Measurements from ENCODE around the gene GNGT1.
A peak's percentile ranks its signal among the peaks of the same experiment; 100 is the strongest.

GNGT1 gene

DNA sequence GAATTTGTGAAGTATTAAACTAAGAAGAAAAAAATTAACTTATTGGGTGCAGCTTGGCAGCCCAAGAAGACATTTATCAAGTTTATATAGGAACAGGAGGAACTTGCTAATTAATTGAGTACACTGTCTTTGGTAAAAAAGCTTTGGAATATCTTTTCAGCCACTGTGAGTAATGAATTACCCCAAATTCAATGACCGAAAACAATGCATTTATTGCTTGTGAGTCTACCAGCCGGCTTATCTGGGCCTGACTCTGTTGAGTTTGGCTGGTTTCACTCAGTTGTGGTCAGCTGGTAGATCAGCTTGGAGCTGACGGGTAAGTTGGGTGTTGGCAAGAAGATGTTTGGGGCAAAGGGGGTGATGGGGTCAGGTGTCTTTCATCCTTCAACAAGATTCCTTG is 26.8 kb downstream of the GNGT1 start:
- in situ Hi-C loops (cut with MboI; ENCODE audit: low pct_unique_long_range_greater_than_20kb, low sequenced_read_pairs), result no loop called here
- DNase-seq, result no peak

DNA sequence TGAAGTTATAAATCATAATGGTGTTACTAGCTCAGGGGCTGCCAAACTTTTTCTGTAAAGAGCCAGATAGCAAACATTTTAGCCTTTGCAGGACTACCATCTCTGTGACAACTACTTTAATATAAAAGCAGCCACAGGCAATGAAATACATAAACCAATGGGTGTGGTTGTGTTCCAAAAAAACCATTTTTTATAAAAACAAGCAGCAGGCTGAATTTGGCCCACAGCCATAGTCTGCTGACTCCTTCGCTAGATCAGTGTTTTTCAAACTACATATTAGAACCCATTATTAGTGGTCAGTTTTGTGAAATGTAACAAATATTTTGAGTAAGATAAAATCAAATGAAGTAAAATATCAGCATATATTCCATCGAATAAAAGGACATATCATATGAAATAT is 28.7 kb downstream of the GNGT1 start:
- DNase-seq, result no peak
- in situ Hi-C loops (cut with MboI; ENCODE audit: low pct_unique_long_range_greater_than_20kb, low sequenced_read_pairs), result no loop called here

DNA sequence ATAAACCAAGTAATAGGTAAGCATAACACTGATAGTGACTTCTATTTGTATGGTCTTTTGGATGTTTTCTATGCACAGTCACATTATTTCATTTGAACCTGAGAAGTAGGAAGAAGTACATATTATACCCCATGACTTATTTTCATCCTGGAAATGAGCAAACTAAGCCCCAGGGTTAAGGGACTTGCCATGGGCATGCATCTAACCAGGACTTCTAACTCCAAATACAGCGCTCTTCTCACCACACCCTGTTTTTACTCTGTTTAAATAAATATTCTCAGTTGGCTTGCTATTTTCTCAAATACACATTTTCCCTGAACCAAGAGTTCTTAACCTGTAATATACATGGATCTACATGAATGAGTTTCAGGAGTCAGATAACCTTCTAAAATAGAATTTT is 31.5 kb downstream of the GNGT1 start:
- in situ Hi-C loops (cut with MboI; ENCODE audit: low pct_unique_long_range_greater_than_20kb, low sequenced_read_pairs), result no loop called here
- no peak for DNase-seq

DNA sequence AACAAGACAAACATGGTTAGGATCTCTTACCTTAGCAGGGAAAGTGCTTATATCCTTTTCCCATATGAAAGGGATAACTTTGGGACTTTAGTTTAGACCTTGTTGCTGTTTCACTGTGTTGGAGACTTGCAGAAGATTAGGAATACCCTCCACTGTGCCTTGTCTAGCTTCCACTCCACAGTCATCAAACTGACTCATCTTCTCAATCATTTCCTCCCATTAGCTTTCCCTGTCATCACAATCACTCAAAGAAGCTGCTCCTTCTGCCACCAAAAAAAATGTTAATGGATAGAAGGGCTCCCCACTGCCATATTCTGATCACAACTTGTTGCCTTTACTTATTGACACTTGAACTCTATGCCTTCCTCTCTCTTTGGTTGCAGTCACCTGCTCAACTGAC is 31.9 kb downstream of the GNGT1 start:
- in situ Hi-C loops (cut with MboI; ENCODE audit: low pct_unique_long_range_greater_than_20kb, low sequenced_read_pairs), result no loop called here

GRCh38 chr7:93941945-93942344 is 35.6 kb downstream of the GNGT1 start:
- DNase-seq, result no peak
- in situ Hi-C loops (cut with MboI; ENCODE audit: low pct_unique_long_range_greater_than_20kb, low sequenced_read_pairs), result no loop called here

More for the DNA sequence above, 31.9 kb downstream of the GNGT1 start:
- no peak for DNase-seq

- DNase-seq, result no peak
- in situ Hi-C loops (cut with MboI; ENCODE audit: low pct_unique_long_range_greater_than_20kb, low sequenced_read_pairs), result no loop called here
These were observed 37.6 kb downstream of the GNGT1 start for GRCh38 chr7:93943816-93944540.

DNA sequence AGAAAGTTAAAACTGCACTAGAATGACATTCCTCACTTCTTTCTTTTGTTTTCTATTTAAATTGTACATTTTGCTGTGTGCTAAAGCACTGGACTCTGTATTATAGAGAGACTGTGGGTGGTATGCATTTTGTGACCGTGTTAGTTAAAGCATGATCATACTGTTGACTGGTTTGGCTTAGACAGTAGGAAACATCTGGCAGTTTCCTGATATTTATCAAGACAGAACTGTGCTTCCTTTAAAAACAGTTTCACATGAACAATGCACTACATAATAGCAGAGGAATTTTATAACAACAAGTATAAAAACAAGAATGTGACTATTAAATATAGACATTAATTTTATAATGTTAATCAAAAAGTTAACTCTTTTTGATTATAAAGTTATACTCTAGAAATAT is 38.3 kb downstream of the GNGT1 start:
- in situ Hi-C loops (cut with MboI; ENCODE audit: low pct_unique_long_range_greater_than_20kb, low sequenced_read_pairs), result no loop called here
- peak; percentile 12 for DNase-seq

DNA sequence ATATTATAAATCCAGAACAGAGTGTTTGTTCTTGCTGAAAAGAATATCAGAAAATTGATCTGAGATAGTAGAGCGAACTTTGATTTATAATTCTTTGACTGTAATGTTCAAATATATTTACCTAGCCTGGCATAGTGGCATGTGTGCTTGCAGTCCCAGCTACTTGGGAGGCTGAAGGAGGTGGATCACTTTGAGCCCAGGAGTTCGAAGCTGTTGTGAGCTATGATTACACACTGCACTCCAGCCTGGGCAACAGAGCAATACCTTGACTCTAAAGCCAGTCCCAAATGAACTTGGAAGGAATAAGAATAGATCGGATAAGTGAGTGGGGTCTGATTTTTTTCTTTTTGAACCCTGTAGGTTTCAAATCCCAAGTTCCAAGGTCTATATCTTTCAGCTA is 38.7 kb downstream of the GNGT1 start:
- in situ Hi-C loops (cut with MboI; ENCODE audit: low pct_unique_long_range_greater_than_20kb, low sequenced_read_pairs), result no loop called here
- no peak for DNase-seq

DNA sequence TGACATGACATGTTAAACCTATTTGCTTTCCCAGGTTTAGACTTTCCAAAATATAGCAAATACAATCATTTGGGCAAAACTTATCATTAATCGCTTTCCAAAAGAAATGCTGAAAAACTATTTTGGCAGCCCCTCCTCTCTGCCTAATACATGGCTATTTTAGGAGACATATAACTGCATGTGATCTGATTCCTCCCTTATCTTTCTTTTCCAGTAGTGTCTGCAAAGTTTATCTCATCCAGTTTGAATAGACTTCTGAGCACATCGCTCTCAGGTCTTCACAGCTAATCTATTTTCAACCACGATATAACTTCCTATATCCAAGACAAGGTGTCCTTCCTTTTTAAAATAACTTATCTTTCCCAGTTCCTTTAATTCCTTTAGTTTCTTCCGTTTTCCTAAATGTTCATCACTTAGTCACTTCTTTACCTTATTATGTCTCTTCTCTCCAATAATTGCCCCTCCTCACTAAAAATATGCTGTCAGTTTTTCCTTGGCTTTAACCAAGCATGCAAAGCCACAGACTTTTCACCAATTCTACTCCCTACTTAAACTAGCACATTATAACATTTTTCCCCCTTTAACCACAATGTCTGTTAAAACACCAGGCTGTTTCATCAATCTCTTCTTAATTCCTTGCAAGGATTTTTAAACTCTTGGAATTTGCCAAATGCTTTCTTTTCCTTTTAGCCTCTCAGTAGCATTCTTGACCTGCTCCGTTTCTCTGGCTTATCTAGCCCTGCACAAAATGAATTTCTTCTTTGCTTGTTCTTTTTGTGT is 39.6 kb downstream of the GNGT1 start:
- DNase-seq, result peak; percentile 9
- in situ Hi-C loops (cut with MboI; ENCODE audit: low pct_unique_long_range_greater_than_20kb, low sequenced_read_pairs), result no loop called here

DNA sequence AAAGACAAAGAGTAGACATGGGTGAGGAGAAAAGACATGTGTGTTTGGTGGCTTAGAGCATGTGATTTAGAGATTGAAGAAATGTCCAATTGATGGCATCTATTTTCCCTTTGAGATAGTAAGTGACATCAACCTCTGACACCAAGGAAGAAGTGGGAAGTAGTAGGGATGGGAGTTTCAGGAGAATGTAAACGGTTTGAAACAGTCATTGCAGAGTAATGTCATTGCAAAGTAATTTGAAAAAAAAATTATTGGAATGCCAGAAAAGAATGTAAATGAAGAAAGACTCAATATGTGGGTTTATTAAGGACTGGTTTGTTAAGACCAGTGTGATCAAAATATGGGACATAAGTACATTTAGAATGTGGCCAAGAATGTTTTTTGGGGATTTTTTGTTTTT is 41.7 kb downstream of the GNGT1 start:
- DNase-seq, result no peak
- in situ Hi-C loops (cut with MboI; ENCODE audit: low pct_unique_long_range_greater_than_20kb, low sequenced_read_pairs), result no loop called here

DNA sequence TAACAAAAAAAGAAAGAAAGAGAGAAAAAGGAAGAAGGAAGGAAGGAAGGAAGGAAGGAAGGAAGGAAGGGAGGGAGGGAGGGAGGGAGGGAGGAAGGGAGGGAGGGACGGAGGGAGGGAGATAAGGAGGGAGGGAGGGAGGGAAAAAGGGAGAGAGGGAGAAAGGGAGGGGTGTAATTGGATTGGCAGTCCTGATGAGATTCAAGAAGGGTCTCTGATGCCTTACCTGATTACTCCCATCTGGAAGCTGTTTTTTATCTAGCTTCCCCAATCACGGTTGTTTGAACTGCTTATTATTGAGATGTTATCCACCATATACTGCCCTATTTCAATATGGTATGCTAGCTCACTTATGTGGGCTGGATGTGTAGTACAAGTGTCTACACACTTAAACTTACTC is 42.5 kb downstream of the GNGT1 start:
- DNase-seq, result no peak
- in situ Hi-C loops (cut with MboI; ENCODE audit: low pct_unique_long_range_greater_than_20kb, low sequenced_read_pairs), result no loop called here

GRCh38 chr7:93949423-93949822 is 43.1 kb downstream of the GNGT1 start:
- in situ Hi-C loops (cut with MboI; ENCODE audit: low pct_unique_long_range_greater_than_20kb, low sequenced_read_pairs), result no loop called here
- DNase-seq, result no peak

- DNase-seq, result no peak
- in situ Hi-C loops (cut with MboI; ENCODE audit: low pct_unique_long_range_greater_than_20kb, low sequenced_read_pairs), result no loop called here
These were observed 48.9 kb downstream of the GNGT1 start for GRCh38 chr7:93955304-93955703.

DNA sequence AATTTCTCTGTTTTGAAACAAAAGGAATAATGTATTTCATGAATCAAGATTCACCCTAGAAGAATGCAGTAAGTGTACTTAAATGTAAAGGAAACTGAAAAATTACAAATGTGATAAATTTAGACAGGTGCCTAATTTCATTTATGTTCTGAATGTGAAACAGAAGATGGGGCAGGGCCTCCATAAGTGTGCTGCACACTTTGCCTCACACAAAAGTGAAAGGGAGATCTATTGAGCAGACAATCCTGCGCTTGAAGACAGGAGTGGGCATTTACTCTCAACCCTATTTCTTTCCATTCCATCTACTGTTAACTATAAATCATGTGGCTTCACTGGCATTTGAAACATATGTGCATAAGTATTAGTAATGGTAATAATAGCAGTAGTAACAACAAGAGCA is 51.4 kb downstream of the GNGT1 start:
- in situ Hi-C loops (cut with MboI; ENCODE audit: low pct_unique_long_range_greater_than_20kb, low sequenced_read_pairs), result no loop called here
- no peak for DNase-seq

DNA sequence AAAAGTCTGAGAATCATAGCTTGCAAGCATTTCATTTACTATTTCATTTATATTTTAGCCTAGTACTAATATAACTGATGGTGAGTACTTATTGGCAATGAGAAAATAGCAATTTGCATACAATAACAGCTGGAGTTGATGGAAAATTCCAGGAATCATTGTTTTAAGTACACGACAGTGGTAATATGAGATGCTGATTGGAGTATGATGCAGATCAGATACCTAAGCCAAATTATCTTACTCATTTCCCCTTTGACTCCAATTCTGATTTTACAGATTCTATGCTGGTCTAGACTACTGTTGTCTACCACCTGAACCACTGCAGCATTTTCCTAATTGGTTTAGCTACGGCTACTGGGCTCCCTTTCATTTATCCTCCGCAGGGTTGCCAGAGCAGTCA is 51.8 kb downstream of the GNGT1 start:
- no peak for DNase-seq
- in situ Hi-C loops (cut with MboI; ENCODE audit: low pct_unique_long_range_greater_than_20kb, low sequenced_read_pairs), result no loop called here

- no peak for DNase-seq
- in situ Hi-C loops (cut with MboI; ENCODE audit: low pct_unique_long_range_greater_than_20kb, low sequenced_read_pairs), result no loop called here
These were observed 52.3 kb downstream of the GNGT1 start for GRCh38 chr7:93958651-93959050.
